WTC11 (cell line): ENCODE data around the gene PARD3B. TPM values are rescaled to one million over a fixed set of nuclear protein-coding genes. Genes with fewer than 3 reads are reported as not detected.

ENCODE experiments used
- ATAC-seq: fragments of 200-7000 bp; cut with Tn5 transposase; 2 replicates; pipeline ENCODE4 v1.10.0; 2021; ENCODE audit warnings: mild to moderate bottlenecking, moderate library complexity
- CTCF ChIA-PET: fragments of 300-600 bp; sonication (Branson Sonifier 250); formaldehyde crosslinking; loops from one replicate; lab custom pipeline; 2021; ENCODE audit warnings: antibody characterized with exemption; lab: Charles Lee
- POLR2A ChIA-PET: fragments of 350-600 bp; sonication (Branson Sonifier 250); formaldehyde crosslinking; loops from one replicate; lab custom pipeline; 2021; ENCODE audit warnings: antibody characterized with exemption; lab: Charles Lee
- DNase-seq: peaks from one replicate; pipeline ENCODE4 v3.0.0; 2021; ENCODE audit warnings: low spot score
- H3K27ac Mint-ChIP-seq: 2 replicates; pipeline ENCODE4 v1.8.0; 2021; ENCODE audit warnings: mixed read lengths
- H3K27me3 Mint-ChIP-seq: 2 replicates; pipeline ENCODE4 v1.8.0; 2021; ENCODE audit warnings: low read depth, mild to moderate bottlenecking, moderate library complexity, mixed read lengths
- H3K36me3 Mint-ChIP-seq: 2 replicates; pipeline ENCODE4 v1.8.0; 2021; ENCODE audit warnings: mixed read lengths
- H3K4me1 Mint-ChIP-seq: 2 replicates; pipeline ENCODE4 v1.8.0; 2022; ENCODE audit warnings: mixed read lengths
- H3K4me3 Mint-ChIP-seq: 2 replicates; pipeline ENCODE4 v1.8.0; 2021; ENCODE audit warnings: mild to moderate bottlenecking, moderate library complexity, mixed read lengths
- H3K9me3 Mint-ChIP-seq: 2 replicates; pipeline ENCODE4 v1.8.0; 2021; ENCODE audit warnings: mixed read lengths
- E2F4 ChIP-seq: sonication (generic); formaldehyde crosslinking; IDR thresholded peaks from 2 replicates; pipeline ENCODE4 v1.8.1; 2022; ENCODE audit warnings: low read depth, mild to moderate bottlenecking, moderate library complexity, missing genetic modification reagents, borderline replicate concordance
- ELF4 ChIP-seq: sonication (generic); formaldehyde crosslinking; IDR thresholded peaks from 2 replicates; pipeline ENCODE4 v1.8.1; 2022; ENCODE audit warnings: low read depth, mild to moderate bottlenecking, moderate library complexity, missing genetic modification reagents
- HMGA2 ChIP-seq: fragments of 250-450 bp; sonication (Bioruptor Pico); IDR thresholded peaks from 2 replicates; pipeline ENCODE4 v1.4.0; 2021; ENCODE audit warnings: mild to moderate bottlenecking, moderate library complexity
- IRF2 ChIP-seq: sonication (generic); formaldehyde crosslinking; IDR thresholded peaks from 2 replicates; pipeline ENCODE4 v1.8.0; 2022; ENCODE audit warnings: low read depth, missing genetic modification reagents, borderline replicate concordance
- JAZF1 ChIP-seq: fragments of 250-450 bp; sonication (Bioruptor Pico); IDR thresholded peaks from 2 replicates; pipeline ENCODE4 v1.9.0; 2021; ENCODE audit warnings: moderate library complexity, mild to moderate bottlenecking, inconsistent platforms
- JUN ChIP-seq: sonication (generic); formaldehyde crosslinking; IDR thresholded peaks from 2 replicates; pipeline ENCODE4 v1.8.0; 2023; ENCODE audit warnings: mild to moderate bottlenecking, missing genetic modification reagents
- KAT7 ChIP-seq: sonication (generic); formaldehyde crosslinking; IDR thresholded peaks from 2 replicates; pipeline ENCODE4 v1.8.1; 2023; ENCODE audit warnings: missing genetic modification reagents, mild to moderate bottlenecking, borderline replicate concordance
- MAX ChIP-seq: sonication (generic); formaldehyde crosslinking; IDR thresholded peaks from 2 replicates; pipeline ENCODE4 v1.8.0; 2022; ENCODE audit warnings: mild to moderate bottlenecking, missing genetic modification reagents
- MXD4 ChIP-seq: fragments of 250-450 bp; sonication (Bioruptor Pico); IDR thresholded peaks from 2 replicates; pipeline ENCODE4 v1.8.0; 2021; ENCODE audit warnings: mild to moderate bottlenecking, moderate library complexity, borderline replicate concordance
- NR3C1 ChIP-seq: sonication (generic); formaldehyde crosslinking; conservative IDR thresholded peaks from 2 replicates; pipeline ENCODE4 v1.8.1; 2023; ENCODE audit warnings: low read depth, mild to moderate bottlenecking, missing genetic modification reagents
- RELA ChIP-seq: sonication (generic); formaldehyde crosslinking; IDR thresholded peaks from 2 replicates; pipeline ENCODE4 v1.8.1; 2022; ENCODE audit warnings: missing genetic modification reagents, mild to moderate bottlenecking, borderline replicate concordance
- SOX15 ChIP-seq: fragments of 250-450 bp; sonication (Bioruptor Pico); IDR thresholded peaks from 2 replicates; pipeline ENCODE4 v1.9.0; 2021; ENCODE audit warnings: mild to moderate bottlenecking
- SP1 ChIP-seq: sonication (generic); formaldehyde crosslinking; conservative IDR thresholded peaks from 2 replicates; pipeline ENCODE4 v1.8.1; 2022; ENCODE audit warnings: missing genetic modification reagents
- TP53 ChIP-seq: sonication (generic); formaldehyde crosslinking; IDR thresholded peaks from 2 replicates; pipeline ENCODE4 v1.8.1; 2023; ENCODE audit warnings: mild to moderate bottlenecking, missing genetic modification reagents
- ZMAT4 ChIP-seq: fragments of 250-450 bp; sonication (Bioruptor Pico); IDR thresholded peaks from 2 replicates; pipeline ENCODE4 v1.9.0; 2021; ENCODE audit warnings: mild to moderate bottlenecking
- ZNF121 ChIP-seq: sonication (generic); formaldehyde crosslinking; IDR thresholded peaks from 2 replicates; pipeline ENCODE4 v1.8.0; 2023; ENCODE audit warnings: missing genetic modification reagents
- ZNF219 ChIP-seq: sonication (generic); formaldehyde crosslinking; IDR thresholded peaks from 2 replicates; pipeline ENCODE4 v1.8.0; 2023; ENCODE audit warnings: missing genetic modification reagents, mild to moderate bottlenecking, borderline replicate concordance
- total RNA-seq: library from RNA; stranded (reverse); gene quantifications from 3 replicates; pipeline ENCODE4 v1.2.3, GENCODE V29; 2021
- TF ChIP-seq, protein P1 (sequence below): sonication (generic); formaldehyde crosslinking; IDR thresholded peaks from 2 replicates; pipeline ENCODE4 v1.8.1; 2023; ENCODE audit warnings: mild to moderate bottlenecking, missing genetic modification reagents
- TF ChIP-seq, protein P2 (sequence below): sonication (generic); formaldehyde crosslinking; IDR thresholded peaks from 2 replicates; pipeline ENCODE4 v1.8.1; 2023; ENCODE audit warnings: mild to moderate bottlenecking, missing genetic modification reagents
- TF ChIP-seq, protein P3 (sequence below): sonication (generic); formaldehyde crosslinking; IDR thresholded peaks from 2 replicates; pipeline ENCODE4 v1.8.1; 2022; ENCODE audit warnings: mild to moderate bottlenecking, moderate library complexity, missing genetic modification reagents
- TF ChIP-seq, protein P4 (sequence below): sonication (generic); formaldehyde crosslinking; IDR thresholded peaks from 2 replicates; pipeline ENCODE4 v1.8.1; 2022; ENCODE audit warnings: mild to moderate bottlenecking, missing genetic modification reagents, moderate library complexity, borderline replicate concordance
- TF ChIP-seq, protein P5 (sequence below): fragments of 200-600 bp; IDR thresholded peaks from 2 replicates; pipeline ENCODE4 v1.8.0; 2022; ENCODE audit warnings: antibody characterized with exemption
- TF ChIP-seq, protein P6 (sequence below): sonication (generic); formaldehyde crosslinking; IDR thresholded peaks from 2 replicates; pipeline ENCODE4 v1.8.1; 2023; ENCODE audit warnings: mild to moderate bottlenecking, missing genetic modification reagents, moderate library complexity

Gene PARD3B
- total RNA-seq, 1 experiment from 2014 or later, result 5.6 TPM

DNA sequence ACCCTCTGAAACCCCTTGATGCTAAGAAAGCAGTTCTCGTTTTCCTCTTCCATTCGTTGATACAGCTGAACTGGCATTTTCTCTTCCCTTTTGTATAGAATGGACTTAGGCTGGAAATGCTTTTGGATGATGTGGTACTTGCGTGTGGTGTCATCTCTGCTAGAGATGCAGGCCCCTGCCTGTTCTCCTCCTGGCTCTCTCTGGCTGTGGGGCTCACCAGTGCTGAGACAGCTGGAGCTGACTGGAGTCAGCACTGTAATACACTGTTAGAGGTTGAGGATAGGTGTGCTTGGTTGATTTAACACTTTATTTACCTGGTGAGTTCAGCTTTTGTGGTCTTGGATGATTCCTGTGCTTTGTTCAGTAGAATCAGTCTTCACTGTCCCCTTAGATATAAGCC is 30.2 kb downstream of the PARD3B start (continued):
- TF ChIP-seq, protein P1, sequence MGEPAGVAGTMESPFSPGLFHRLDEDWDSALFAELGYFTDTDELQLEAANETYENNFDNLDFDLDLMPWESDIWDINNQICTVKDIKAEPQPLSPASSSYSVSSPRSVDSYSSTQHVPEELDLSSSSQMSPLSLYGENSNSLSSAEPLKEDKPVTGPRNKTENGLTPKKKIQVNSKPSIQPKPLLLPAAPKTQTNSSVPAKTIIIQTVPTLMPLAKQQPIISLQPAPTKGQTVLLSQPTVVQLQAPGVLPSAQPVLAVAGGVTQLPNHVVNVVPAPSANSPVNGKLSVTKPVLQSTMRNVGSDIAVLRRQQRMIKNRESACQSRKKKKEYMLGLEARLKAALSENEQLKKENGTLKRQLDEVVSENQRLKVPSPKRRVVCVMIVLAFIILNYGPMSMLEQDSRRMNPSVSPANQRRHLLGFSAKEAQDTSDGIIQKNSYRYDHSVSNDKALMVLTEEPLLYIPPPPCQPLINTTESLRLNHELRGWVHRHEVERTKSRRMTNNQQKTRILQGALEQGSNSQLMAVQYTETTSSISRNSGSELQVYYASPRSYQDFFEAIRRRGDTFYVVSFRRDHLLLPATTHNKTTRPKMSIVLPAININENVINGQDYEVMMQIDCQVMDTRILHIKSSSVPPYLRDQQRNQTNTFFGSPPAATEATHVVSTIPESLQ (CRISPR knock-in tag), result no peak
- TF ChIP-seq, protein P2, sequence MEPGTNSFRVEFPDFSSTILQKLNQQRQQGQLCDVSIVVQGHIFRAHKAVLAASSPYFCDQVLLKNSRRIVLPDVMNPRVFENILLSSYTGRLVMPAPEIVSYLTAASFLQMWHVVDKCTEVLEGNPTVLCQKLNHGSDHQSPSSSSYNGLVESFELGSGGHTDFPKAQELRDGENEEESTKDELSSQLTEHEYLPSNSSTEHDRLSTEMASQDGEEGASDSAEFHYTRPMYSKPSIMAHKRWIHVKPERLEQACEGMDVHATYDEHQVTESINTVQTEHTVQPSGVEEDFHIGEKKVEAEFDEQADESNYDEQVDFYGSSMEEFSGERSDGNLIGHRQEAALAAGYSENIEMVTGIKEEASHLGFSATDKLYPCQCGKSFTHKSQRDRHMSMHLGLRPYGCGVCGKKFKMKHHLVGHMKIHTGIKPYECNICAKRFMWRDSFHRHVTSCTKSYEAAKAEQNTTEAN, result no peak
- no peak for TF ChIP-seq ZNF219 (CRISPR knock-in tag)
- TF ChIP-seq, protein P3, sequence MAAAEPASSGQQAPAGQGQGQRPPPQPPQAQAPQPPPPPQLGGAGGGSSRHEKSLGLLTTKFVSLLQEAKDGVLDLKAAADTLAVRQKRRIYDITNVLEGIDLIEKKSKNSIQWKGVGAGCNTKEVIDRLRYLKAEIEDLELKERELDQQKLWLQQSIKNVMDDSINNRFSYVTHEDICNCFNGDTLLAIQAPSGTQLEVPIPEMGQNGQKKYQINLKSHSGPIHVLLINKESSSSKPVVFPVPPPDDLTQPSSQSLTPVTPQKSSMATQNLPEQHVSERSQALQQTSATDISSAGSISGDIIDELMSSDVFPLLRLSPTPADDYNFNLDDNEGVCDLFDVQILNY (CRISPR knock-in tag), result no peak
- no peak for TF ChIP-seq NR3C1 (CRISPR knock-in tag)
- no peak for TF ChIP-seq RELA (CRISPR knock-in tag)

DNA sequence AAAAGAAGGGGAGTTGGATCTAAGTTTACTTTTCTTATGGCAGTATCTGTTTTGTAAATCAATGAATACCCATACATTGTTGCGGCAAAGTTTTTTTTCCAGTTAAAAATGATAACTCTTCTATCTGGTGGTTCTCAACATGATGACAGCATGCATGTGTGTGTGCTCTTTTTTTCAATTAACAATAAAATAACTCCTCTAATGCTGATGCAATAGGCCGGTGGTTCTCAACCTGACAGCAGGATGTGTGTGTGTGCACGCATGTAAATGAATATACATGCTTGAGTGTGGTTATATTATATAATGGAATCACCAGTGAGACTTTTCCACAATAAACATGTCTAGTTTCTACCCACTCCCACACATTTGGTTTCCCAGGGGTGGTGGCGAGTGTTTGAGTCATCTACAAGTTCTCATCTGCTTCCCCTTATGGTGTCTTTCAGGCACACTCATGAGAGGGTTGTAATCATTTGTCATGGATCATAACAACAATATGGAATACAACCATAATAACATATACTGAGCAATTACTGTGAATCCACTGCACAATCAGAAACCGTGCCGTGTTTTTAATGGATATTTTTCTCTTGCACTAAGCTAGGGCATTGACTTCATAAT is 31.2 kb downstream of the PARD3B start:
- no peaks in the 10 kb centered on the region for H3K36me3 Mint-ChIP-seq
- H3K27me3 Mint-ChIP-seq, result no peaks in the 10 kb centered on the region
- ChIA-PET POLR2A (no interaction called here), CTCF (no interaction called here)
- ATAC-seq (no peak), DNase-seq (no peak)
- H3K9me3 Mint-ChIP-seq, result no peaks in the 10 kb centered on the region
- H3K4me1 Mint-ChIP-seq, result peaks cover 8% of the 10 kb centered on the region
- H3K4me3 Mint-ChIP-seq, result no peak overlapping the region
- 0 out of 2 replicates have a peak overlapping the region, but pooled peaks have one; percentile 20 for H3K27ac Mint-ChIP-seq
- TF ChIP-seq E2F4 (CRISPR knock-in tag) (no peak), SP1 (no peak), IRF2 (no peak), JAZF1 (CRISPR knock-in tag) (no peak), ELF4 (CRISPR knock-in tag) (no peak), TP53 (CRISPR knock-in tag) (no peak), MAX (no peak), ZNF121 (no peak), HMGA2 (CRISPR knock-in tag) (no peak), KAT7 (CRISPR knock-in tag) (no peak), SOX15 (no peak), MXD4 (CRISPR knock-in tag) (no peak), ZMAT4 (no peak), JUN (CRISPR knock-in tag) (no peak)
- TF ChIP-seq, protein P4, sequence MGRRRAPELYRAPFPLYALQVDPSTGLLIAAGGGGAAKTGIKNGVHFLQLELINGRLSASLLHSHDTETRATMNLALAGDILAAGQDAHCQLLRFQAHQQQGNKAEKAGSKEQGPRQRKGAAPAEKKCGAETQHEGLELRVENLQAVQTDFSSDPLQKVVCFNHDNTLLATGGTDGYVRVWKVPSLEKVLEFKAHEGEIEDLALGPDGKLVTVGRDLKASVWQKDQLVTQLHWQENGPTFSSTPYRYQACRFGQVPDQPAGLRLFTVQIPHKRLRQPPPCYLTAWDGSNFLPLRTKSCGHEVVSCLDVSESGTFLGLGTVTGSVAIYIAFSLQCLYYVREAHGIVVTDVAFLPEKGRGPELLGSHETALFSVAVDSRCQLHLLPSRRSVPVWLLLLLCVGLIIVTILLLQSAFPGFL, result no peak
- TF ChIP-seq, protein P3 (CRISPR knock-in tag), result no peak
- TF ChIP-seq, protein P1 (CRISPR knock-in tag), result no peak
- TF ChIP-seq, protein P5, sequence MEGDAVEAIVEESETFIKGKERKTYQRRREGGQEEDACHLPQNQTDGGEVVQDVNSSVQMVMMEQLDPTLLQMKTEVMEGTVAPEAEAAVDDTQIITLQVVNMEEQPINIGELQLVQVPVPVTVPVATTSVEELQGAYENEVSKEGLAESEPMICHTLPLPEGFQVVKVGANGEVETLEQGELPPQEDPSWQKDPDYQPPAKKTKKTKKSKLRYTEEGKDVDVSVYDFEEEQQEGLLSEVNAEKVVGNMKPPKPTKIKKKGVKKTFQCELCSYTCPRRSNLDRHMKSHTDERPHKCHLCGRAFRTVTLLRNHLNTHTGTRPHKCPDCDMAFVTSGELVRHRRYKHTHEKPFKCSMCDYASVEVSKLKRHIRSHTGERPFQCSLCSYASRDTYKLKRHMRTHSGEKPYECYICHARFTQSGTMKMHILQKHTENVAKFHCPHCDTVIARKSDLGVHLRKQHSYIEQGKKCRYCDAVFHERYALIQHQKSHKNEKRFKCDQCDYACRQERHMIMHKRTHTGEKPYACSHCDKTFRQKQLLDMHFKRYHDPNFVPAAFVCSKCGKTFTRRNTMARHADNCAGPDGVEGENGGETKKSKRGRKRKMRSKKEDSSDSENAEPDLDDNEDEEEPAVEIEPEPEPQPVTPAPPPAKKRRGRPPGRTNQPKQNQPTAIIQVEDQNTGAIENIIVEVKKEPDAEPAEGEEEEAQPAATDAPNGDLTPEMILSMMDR, result no peak
- TF ChIP-seq, protein P6, sequence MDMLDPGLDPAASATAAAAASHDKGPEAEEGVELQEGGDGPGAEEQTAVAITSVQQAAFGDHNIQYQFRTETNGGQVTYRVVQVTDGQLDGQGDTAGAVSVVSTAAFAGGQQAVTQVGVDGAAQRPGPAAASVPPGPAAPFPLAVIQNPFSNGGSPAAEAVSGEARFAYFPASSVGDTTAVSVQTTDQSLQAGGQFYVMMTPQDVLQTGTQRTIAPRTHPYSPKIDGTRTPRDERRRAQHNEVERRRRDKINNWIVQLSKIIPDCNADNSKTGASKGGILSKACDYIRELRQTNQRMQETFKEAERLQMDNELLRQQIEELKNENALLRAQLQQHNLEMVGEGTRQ (CRISPR knock-in tag), result no peak
